HepG2 (cell line): Measurements from ENCODE around the gene STK39. TPM values are rescaled to one million over a fixed set of nuclear protein-coding genes. Genes with fewer than 3 reads are reported as not detected.

Source experiments
- ATAC-seq: fragments of 200-7000 bp; cut with Tn5 transposase; 3 replicates; pipeline ENCODE4 v1.9.1; 2020; ENCODE audit warnings: mild to moderate bottlenecking, moderate library complexity
- BruUV-seq: library from RNA; stranded (reverse); fragments of 400-500 nt; replicated peaks from 2 replicates; lab custom pipeline; 2021; lab: Mats Ljungman, UMichigan
- CTCF ChIA-PET: fragments of 300-600 bp; formaldehyde crosslinking; extraction: SDS; loops from one replicate; lab custom pipeline; 2021; ENCODE audit warnings: low total read pairs, inconsistent platforms, low intra/inter-chr PET ratio; lab: Yijun Ruan, JAX
- POLR2A ChIA-PET: fragments of 350-600 bp; sonication (Branson Sonifier 250); formaldehyde crosslinking; loops from one replicate; lab custom pipeline; 2020; ENCODE audit warnings: antibody characterized with exemption, inconsistent platforms; lab: Yijun Ruan, JAX
- DNase-seq: peaks from one replicate; pipeline ENCODE4 v3.0.0-alpha.2; 2015; ENCODE audit warnings: low spot score
- FAIRE-seq: peaks from 3 replicates; lab custom pipeline; 2011; peaks lifted over from hg19 to GRCh38; lab: Jason Lieb, UNC
- H2AFZ ChIP-seq: one replicate; pipeline ENCODE4 v1.6.1; 2011; ENCODE audit warnings: low read length, inconsistent platforms
- H3K27ac ChIP-seq: fragments of 300-600 bp; 3 replicates; pipeline ENCODE4 v1.8.0; 2011; ENCODE audit warnings: mixed run types, mild to moderate bottlenecking, mixed read lengths, low read length, inconsistent platforms; ENCODE audit not compliant: insufficient read depth; ENCODE audit errors: extremely low read length
- H3K27me3 ChIP-seq, 2 experiments: fragments of 200-600 bp in 1 of 2; 2 replicates in 1 of 2; 3 replicates in 1 of 2; pipeline versions ENCODE4 v1.6.0 to v1.8.0; 2011; ENCODE audit warnings: low read length in 2 of 2, mild to moderate bottlenecking in 2 of 2, moderate library complexity in 2 of 2, inconsistent platforms in 1 of 2; ENCODE audit not compliant: insufficient read depth in 2 of 2, control insufficient read depth in 1 of 2
- H3K36me3 ChIP-seq, 2 experiments: fragments of 200-600 bp in 1 of 2; replicated peaks in 1 of 2; 2 replicates in 1 of 2; 3 replicates in 1 of 2; pipeline versions ENCODE4 v1.5.1 to v1.8.0; 2011; ENCODE audit warnings: low read length in 2 of 2, inconsistent platforms in 1 of 2; ENCODE audit not compliant: insufficient read depth in 2 of 2, control insufficient read depth in 1 of 2
- H3K4me1 ChIP-seq: 2 replicates; pipeline ENCODE4 v1.5.1; 2012; ENCODE audit warnings: low read length, inconsistent platforms; ENCODE audit not compliant: insufficient read depth
- H3K4me2 ChIP-seq: 2 replicates; pipeline ENCODE4 v1.6.0; 2011; ENCODE audit warnings: low read depth, low read length, inconsistent platforms
- H3K4me3 ChIP-seq, 3 experiments: fragments of 200-600 bp in 1 of 3; sonication (generic), shearing (Covaris generic) in 1 of 3; replicated peaks in 1 of 3; 2 replicates each; pipeline ENCODE4 v1.5.1; 2011 to 2016; ENCODE audit warnings: low read length in 3 of 3, inconsistent platforms in 2 of 3, low read depth in 2 of 3, mild to moderate bottlenecking in 2 of 3, control low read depth in 1 of 3, mixed read lengths in 1 of 3; ENCODE audit not compliant: insufficient read depth in 1 of 3
- H3K79me2 ChIP-seq: one replicate; pipeline ENCODE4 v1.6.1; 2011; ENCODE audit warnings: low read length, inconsistent platforms; ENCODE audit not compliant: insufficient read depth
- H3K9ac ChIP-seq: 2 replicates; pipeline ENCODE4 v1.6.0; 2011; ENCODE audit warnings: mild to moderate bottlenecking, low read depth, low read length, inconsistent platforms; ENCODE audit not compliant: insufficient read depth
- H3K9me3 ChIP-seq: 2 replicates; pipeline ENCODE4 v1.5.1; 2012; ENCODE audit warnings: mild to moderate bottlenecking, low read length
- H4K20me1 ChIP-seq: 2 replicates; pipeline ENCODE4 v1.6.0; 2011; ENCODE audit warnings: inconsistent platforms, mild to moderate bottlenecking, low read length, moderate library complexity; ENCODE audit not compliant: insufficient read depth
- BCL6 ChIP-seq: IDR thresholded peaks from 2 replicates; pipeline ENCODE4 v1.6.1; 2016; ENCODE audit warnings: missing genetic modification reagents, missing compliant biosample characterization
- FOSL2 ChIP-seq: sonication (generic); formaldehyde crosslinking; IDR thresholded peaks from 2 replicates; pipeline ENCODE4 v1.4.0; 2020; ENCODE audit warnings: missing genetic modification reagents
- JUNB ChIP-seq: sonication (generic); formaldehyde crosslinking; IDR thresholded peaks from 2 replicates; pipeline ENCODE4 v1.8.0; 2022; ENCODE audit warnings: missing genetic modification reagents, mild to moderate bottlenecking, borderline replicate concordance
- KLF12 ChIP-seq: sonication (generic); formaldehyde crosslinking; IDR thresholded peaks from 2 replicates; pipeline ENCODE4 v1.4.0; 2020; ENCODE audit warnings: missing genetic modification reagents, borderline replicate concordance
- KLF16 ChIP-seq, 2 experiments: sonication (generic) in 1 of 2; formaldehyde crosslinking in 1 of 2; IDR thresholded peaks; 2 replicates each; pipeline versions ENCODE4 v1.6.1 to v1.8.0; 2016 to 2023; ENCODE audit warnings: missing genetic modification reagents in 2 of 2, missing compliant biosample characterization in 1 of 2
- SALL2 ChIP-seq: sonication (generic); formaldehyde crosslinking; IDR thresholded peaks from 2 replicates; pipeline ENCODE4 v1.8.1; 2023; ENCODE audit warnings: mild to moderate bottlenecking, missing genetic modification reagents, inconsistent platforms
- SOX6 ChIP-seq, 2 experiments: fragments of 450-650 bp in 1 of 2; sonication (generic) in 1 of 2; formaldehyde crosslinking in 1 of 2; IDR thresholded peaks; 2 replicates each; pipeline versions ENCODE4 v1.4.0 to v1.6.1; 2017 to 2020; ENCODE audit warnings: antibody characterized with exemption in 1 of 2, mild to moderate bottlenecking in 1 of 2, missing genetic modification reagents in 1 of 2
- TMF1 ChIP-seq: sonication (generic); formaldehyde crosslinking; IDR thresholded peaks from 2 replicates; pipeline ENCODE4 v1.8.1; 2022; ENCODE audit warnings: low read depth, missing genetic modification reagents
- YY1 ChIP-seq: IDR thresholded peaks from 2 replicates; pipeline ENCODE4 v1.6.1; 2011; ENCODE audit warnings: low read length, low read depth, moderate library complexity, mild to moderate bottlenecking; ENCODE audit not compliant: insufficient read depth, insufficient replicate concordance
- ZNF317 ChIP-seq: sonication (generic); formaldehyde crosslinking; IDR thresholded peaks from 2 replicates; pipeline ENCODE4 v1.5.0; 2020; ENCODE audit warnings: mild to moderate bottlenecking, missing genetic modification reagents
- ZNF572 ChIP-seq: sonication (generic); formaldehyde crosslinking; IDR thresholded peaks from 2 replicates; pipeline ENCODE4 v1.5.1; 2020; ENCODE audit warnings: mild to moderate bottlenecking, missing genetic modification reagents
- WGBS: methylation state at CpG from one replicate; pipeline ENCODE4 v1.1.6; 2017; ENCODE audit warnings: low lambda C conversion rate; 5-methylcytosine and 5-hydroxymethylcytosine counted together
- in situ Hi-C: cut with HindIII; loops from 2 replicates; pipeline ENCODE4 v1.10.0; 2017; ENCODE audit warnings: low pct_unique_long_range_greater_than_20kb; ENCODE audit not compliant: extremely low pct_ligation_motif_present
- intact Hi-C: fragments of 100-400 bp; cut with micrococcal nuclease; formaldehyde crosslinking; loops from one replicate; pipeline ENCODE4 v1.10.0; 2022; ENCODE audit not compliant: unreplicated experiment
- polyA plus RNA-seq, 8 experiments: library from polyadenylated mRNA; depleted of rRNA in 3 of 8; stranded (reverse) in 7 of 8; unstranded in 1 of 8; fragments of >200 nt; fragmentation: Illumina TruSeq in 4 of 8; extraction: Trizol in 4 of 8; gene quantifications; 2 replicates each; pipeline versions ENCODE4 v1.2.1 to v1.2.3, GENCODE V29; 2011 to 2016; ENCODE audit warnings: low read depth in 4 of 8, missing spikeins in 1 of 8, mixed read lengths in 1 of 8; ENCODE audit not compliant: insufficient read depth in 1 of 8
- total RNA-seq, 5 experiments: library from RNA; depleted of rRNA; stranded (reverse); fragments of >200 nt; fragmentation: Illumina TruSeq; extraction: Trizol; gene quantifications; 2 replicates each; pipeline ENCODE4 v1.2.3, GENCODE V29; 2016; ENCODE audit warnings: low read depth in 1 of 5
- TF ChIP-seq, protein P1 (sequence below), 2 experiments: sonication (generic) in 1 of 2; formaldehyde crosslinking in 1 of 2; IDR thresholded peaks; 2 replicates each; pipeline versions ENCODE4 v1.4.0 to v1.6.1; 2018 to 2020; ENCODE audit warnings: missing genetic modification reagents in 2 of 2, borderline replicate concordance in 1 of 2, low read depth in 1 of 2, mild to moderate bottlenecking in 1 of 2, missing biosample characterization in 1 of 2

Gene STK39
- total and polyA plus RNA-seq, 2 of the 13 experiments (the other 11 are each of a cell fraction or from before 2014, with no cell fraction given) = 27.3 to 38.4 TPM

DNA sequence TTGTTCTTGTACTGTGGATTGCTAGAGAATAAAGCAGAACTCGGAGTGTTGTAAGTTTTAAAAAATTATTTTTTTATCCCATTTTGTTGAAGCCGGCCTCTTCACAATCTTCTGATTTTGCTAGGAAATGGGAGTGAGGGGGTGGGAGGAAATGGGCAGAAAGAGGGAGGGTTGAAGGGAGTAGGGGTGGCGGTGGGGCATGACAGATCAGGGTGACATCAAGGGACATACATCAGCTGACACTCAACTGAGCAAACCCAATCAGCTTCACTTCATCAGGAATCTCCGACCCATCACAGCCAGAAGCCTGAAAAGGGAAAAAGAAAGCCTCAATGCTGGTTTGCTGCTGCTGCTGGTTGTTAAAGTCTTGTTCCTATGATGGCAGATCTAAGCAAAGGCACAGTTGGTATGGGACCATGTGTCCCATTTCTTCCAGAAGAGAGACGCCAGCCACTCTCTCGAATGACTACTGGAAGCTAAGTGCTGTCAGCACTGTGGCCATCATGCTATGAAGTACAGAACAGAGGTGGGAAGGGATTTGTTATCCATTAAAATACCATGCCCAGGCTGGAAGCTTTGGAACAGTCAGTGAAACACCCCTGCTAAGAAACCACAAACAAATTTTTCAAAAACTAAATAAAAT, 292.0 kb downstream of the STK39 start:
- DNase-seq = no peak
- no peaks in the 10 kb centered on the region for H4K20me1 ChIP-seq
- no peaks in the 10 kb centered on the region for H3K4me1 ChIP-seq
- no peak overlapping the region for H3K27ac ChIP-seq
- BruUV-seq = no TSS peak
- TF ChIP-seq BCL6 (CRISPR knock-in tag) (no peak), ZNF317 (CRISPR knock-in tag) (no peak), TMF1 (CRISPR knock-in tag) (no peak), YY1 (no peak), SOX6 (IDR thresholded peaks at IDR 0.05) (no peak), SOX6 (CRISPR knock-in tag; IDR thresholded peaks at IDR 0.05) (no peak), SALL2 (CRISPR knock-in tag) (no peak), JUNB (CRISPR knock-in tag) (no peak), FOSL2 (no peak), KLF12 (no peak), KLF16 (CRISPR knock-in tag; IDR thresholded peaks at IDR 0.05) (no peak), ZNF572 (CRISPR knock-in tag) (no peak)
- TF ChIP-seq, protein P1, sequence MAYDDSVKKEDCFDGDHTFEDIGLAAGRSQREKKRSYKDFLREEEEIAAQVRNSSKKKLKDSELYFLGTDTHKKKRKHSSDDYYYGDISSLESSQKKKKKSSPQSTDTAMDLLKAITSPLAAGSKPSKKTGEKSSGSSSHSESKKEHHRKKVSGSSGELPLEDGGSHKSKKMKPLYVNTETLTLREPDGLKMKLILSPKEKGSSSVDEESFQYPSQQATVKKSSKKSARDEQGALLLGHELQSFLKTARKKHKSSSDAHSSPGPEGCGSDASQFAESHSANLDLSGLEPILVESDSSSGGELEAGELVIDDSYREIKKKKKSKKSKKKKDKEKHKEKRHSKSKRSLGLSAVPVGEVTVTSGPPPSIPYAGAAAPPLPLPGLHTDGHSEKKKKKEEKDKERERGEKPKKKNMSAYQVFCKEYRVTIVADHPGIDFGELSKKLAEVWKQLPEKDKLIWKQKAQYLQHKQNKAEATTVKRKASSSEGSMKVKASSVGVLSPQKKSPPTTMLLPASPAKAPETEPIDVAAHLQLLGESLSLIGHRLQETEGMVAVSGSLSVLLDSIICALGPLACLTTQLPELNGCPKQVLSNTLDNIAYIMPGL (CRISPR knock-in tag; IDR thresholded peaks at IDR 0.05; ENCODE audit: borderline replicate concordance in 1 of 2, low read depth in 1 of 2) = no peak
- H3K79me2 ChIP-seq = no peaks in the 10 kb centered on the region
- H3K9me3 ChIP-seq = no peaks in the 10 kb centered on the region
- in situ Hi-C loops (no loop called here), intact Hi-C loops (no loop called here)
- ATAC-seq = no peak
- ChIA-PET POLR2A (no interaction called here), CTCF (no interaction called here)
- H3K4me3 ChIP-seq = no peak overlapping the region
- H3K4me2 ChIP-seq = no peak overlapping the region
- no peaks in the 10 kb centered on the region for H3K27me3 ChIP-seq
- no peak for FAIRE-seq
- H3K36me3 ChIP-seq = peaks cover 2 to 4% of the 10 kb centered on the region in 2 experiments; a peak in 3 of 5 replicates
- no peak overlapping the region for H3K9ac ChIP-seq
- H2AFZ ChIP-seq = no peak overlapping the region
- WGBS = 98% methylated on average over 6 of the region's 6 CpGs
